NCI-H82 treated with DMSO at 0.1 percent for 48 hours (cell line): ENCODE results near the gene DYRK4.
A peak's percentile ranks its signal among the peaks of the same experiment; 100 is the strongest.

ENCODE experiments used
- DNase-seq: peaks from one replicate; lab custom pipeline; 2025; ENCODE audit not compliant: unreplicated experiment; lab: John Stamatoyannopoulos, UW

Gene DYRK4

DNA sequence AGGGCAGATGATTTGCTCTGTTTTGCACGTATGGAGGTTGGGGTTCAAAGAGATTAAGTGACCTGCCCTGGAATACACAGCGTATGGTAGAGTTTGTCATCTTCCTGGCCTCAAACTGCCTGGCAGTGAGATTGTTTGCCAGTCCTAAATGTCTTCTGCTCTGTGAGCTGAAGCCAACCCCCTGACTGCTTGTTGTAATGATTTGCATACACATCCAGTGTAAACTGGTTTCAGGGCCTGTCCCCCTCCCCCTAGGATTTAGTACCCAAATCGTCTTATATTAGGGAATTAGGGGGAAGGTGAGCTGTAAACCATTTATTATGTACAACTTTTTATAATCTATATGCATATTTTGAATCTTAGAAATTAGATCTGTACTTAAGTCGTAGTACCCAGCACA, 48.5 kb downstream of the DYRK4 start:
- DNase-seq, result peak; percentile 95

DNA sequence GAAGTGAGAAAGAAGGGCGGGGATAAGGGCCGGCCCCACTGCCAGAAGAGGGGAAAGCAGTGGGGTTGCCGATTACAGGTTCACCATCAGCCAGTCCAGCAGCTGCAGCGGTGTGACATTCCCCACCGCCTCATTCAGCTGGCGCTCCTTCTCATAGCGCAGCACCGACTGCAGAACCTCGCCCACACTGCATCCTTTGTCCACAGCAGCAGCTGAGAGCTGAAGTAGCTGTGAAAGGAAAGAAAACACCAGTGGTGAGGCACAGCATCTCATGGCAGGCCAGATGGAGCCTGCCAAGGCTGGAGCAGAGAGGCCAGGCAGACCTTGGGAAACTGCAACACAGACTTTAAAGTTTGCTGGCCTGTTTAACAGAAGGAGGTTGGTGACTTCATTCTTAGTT, 53.7 kb downstream of the DYRK4 start:
- DNase-seq, result no peak

DNA sequence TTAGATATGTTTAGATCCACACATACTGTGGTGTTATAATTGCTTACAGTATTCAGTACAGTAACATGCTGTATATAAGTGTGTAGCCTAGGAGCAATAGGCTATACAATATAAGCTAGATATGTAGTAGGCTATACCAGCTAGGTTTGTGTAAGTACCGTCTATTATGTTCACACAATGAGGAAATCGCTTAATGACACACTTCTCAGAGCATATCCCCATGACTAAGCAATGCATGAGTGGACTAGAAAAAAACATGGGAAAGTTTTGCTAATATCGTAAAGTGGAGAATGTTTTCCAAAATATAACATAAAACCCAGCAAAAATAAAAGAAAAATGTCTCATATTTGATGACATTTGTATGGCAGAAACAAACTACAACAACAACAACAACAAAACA, 59.5 kb downstream of the DYRK4 start:
- DNase-seq, result no peak

DNA sequence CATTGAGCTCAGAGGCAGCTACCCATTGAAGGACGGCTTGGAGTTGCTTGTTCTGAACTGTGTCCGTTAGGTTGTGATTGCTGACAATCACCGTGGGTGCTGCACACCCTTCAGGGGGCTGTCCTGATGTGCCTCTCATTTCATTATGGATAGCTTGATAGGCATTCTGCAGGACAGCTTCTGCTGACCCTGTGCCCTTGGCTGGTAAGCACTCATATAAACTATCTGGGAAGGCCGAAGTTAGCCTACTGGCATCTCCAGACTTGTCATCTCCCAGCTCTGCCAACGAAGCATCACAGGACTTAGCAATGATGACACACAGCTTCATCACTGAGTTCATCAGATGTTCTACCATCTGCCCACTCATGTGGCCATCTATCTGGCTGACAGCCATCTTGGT, 64.5 kb downstream of the DYRK4 start:
- no peak for DNase-seq

DNA sequence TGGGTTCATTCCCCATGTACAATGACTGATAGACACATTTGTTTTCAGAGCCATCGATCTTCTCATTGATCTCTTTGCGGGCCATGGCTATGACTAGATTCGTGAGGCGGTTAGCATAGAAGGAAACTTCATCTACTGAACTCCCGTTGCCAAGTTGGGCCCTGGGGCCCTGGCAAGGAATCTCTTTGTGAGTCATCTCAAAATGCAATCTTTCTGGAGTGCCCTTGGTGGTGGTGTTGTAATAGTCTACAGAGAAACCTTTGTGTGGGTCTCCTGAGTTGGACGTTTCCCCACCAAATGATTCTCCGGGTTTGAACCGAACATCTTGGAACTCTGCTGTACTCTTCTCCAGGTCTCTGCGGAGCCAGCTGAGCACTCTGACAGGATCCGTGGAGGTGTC, 66.4 kb downstream of the DYRK4 start:
- DNase-seq, result no peak

DNA sequence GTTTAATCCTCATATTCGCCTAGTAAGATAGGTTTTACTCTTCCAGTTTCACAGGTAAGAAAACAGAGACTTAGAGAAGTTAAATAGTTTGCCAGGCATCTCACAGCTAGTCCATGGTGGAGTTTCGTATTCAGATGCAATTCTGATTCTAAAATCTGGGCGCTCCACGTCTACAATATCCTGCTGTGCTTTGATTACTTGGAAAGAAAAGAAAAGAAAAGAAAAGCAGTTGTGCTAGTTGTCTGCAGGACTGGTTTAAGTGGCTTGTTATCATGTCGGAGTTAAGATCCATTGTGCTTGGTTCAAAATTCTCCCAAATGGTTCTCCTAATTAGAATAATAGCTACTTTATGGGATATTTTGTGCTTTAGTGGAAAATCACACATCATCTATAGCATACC, 68.3 kb downstream of the DYRK4 start:
- DNase-seq, result no peak

DNA sequence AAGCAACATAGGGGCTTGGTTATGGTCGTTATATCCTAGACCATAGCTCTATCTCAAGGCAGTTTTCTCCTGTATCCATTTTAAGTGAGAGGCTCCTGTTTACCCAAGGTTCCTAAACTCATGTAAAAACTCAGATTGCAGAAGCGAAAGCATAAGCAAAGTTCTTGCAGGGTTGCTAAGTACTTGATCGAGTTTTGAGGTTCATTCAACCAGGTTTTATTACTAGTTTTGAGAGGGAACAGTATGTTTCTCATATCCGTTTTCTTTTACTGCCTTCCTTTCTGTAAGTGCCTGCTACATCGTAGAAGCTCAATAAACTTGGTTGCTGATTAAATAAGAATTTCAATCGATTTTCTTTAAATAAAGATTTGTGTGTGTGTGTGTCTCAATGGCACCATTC, 81.7 kb downstream of the DYRK4 start:
- no peak for DNase-seq

DNA sequence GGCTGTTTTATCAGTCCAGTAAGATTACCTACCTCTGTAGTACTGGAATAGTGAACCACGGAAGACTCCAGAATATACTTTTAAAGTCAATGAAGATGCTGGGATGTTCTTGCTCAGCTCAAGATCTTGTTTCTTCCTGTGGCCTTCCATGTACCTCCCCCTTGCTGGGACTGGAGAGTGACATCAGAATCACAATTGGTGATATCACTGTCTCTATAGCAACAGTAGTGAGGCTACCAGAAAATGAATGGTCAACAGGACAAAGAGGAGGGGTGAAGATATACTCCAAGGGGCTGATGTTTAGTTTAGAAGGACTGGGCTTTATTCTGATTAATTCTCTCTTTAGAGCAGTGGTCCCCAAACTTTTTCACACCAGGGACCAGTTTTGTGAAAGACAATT, 83.0 kb downstream of the DYRK4 start:
- no peak for DNase-seq

DNA sequence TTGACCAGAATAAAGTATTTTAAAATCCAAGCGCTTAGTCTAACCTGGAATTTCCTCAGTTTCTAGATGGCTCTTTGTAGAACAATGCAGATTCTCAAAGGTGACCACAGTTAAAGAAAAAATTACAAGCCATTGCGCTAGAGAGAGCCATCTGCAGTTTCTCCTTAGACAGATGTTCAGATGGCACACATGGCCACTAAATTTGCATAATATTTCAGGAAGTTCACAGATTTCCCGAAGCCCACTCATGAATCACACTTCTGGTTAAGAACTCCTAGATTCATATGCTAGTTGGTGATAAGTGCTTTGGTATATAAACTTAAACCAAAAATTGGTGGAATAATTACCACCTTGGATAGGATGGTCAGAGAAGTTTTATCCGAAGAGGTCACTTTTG, 86.1 kb downstream of the DYRK4 start:
- no peak for DNase-seq

DNA sequence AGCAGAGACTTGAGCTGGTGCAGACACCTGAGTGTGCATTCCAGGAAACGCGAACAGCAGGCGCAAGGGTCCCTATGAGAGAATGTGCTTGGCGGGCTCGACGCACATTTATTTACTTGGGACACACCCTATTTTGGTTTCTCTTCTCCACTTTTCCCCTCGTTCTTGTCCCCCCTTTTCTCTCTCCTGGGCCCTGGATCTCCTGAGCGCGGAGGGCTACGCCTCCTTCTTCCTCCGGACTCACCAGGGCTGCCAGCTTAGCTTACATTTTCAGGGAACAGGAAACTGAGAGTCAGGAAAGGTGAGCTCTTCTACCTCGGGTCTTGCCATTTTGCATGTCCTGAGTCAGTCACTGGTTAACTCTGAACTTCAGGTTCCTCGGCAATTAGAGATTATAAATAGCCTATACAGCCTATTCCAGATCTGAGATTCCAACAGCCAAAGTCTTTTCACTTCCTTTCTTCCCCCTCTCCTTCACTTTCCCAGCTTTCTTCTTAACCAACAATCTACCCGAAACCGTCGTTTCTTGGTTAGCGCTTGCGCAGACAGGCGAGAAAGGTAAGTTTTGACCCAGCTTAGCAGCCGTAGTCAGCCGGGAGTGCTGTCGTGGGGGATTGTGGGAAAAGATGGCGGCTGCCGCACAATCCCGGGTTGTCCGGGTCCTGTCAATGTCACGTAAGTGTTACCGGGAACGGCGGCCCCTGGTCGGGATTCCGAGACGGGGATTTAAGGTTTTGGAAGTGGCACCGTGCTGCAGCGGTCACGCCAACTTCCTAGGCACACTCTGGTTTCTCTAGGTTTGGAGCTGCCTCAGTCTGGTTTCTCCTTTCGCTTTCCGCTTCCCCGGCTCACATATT, 86.7 kb downstream of the DYRK4 start, which contains the start of the genes AKAP3 and NDUFA9:
Gene AKAP3, minus strand, starts transcription at position 551 of the 857 bp plus-strand sequence. CDS start 10,855 bp downstream, outside the sequence.
Gene NDUFA9, plus strand, starts transcription at position 614 of the 857 bp plus-strand sequence. Its CDS starts 13 bp downstream, at position 627.
- peak; percentile 78 for DNase-seq

DNA sequence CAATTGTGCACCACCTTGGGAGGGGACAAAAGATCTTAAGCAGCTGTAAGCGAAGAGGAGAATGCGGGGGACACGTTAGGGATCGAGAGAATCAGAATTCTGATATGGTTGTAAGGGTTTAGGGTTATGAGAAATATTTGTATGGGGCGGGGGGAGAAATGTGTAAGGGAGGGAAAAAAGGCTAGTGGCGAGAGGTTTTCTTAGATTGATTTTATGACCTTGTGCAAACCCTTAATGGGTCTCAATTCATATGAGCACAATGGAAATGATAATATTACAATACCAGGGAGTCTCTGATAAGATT, 87.3 kb downstream of the DYRK4 start:
- DNase-seq, result no peak

DNA sequence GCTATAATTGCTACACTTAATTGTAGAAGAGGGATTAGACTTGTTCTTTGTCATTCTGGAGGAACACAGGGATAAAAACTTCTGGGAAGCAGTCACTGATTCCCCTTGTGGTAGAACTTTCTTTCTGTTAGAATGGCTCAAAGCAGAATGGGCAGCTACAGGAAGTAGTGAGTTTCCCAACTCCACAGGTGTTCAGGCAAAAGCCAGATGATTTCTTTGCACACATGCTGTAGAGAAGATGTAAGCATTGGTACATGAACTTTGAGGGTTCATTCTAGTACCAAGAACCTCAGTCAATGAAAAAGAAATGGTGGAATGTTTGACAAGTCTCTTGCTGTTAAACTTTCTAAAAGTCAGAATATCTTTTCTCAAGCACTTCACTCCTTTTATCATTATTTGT, 91.2 kb downstream of the DYRK4 start:
- DNase-seq, result no peak

DNA sequence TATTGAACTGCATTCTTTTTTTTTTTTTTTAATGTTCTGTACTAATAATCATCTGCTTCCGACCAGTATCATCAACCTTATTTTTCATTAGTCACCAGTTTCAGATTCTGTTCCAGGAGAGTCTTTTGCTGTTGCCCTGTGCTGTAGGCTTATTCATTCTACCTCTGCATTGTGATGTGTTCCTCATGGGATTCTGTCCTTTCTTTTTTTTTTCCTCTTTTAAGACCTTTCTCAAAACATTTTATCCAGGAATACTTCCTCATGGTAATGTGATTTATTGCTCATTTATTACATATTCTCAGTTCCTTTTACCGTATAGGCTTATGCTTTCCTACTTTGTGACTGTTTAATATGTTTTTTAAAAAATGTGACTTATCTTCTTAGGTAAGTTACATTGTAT, 91.7 kb downstream of the DYRK4 start:
- no peak for DNase-seq
